GM19238 (cell line): ENCODE data around the gene OR4M2.
"Not testable (repeated sequence)": the region's sequence is repeated elsewhere in the genome, so short reads cannot be mapped to it uniquely, and the experiment has no call there.

Experiments used
- DNase-seq: peaks from one replicate; pipeline ENCODE4 v3.0.0; 2011; ENCODE audit warnings: low spot score; ENCODE audit not compliant: insufficient read length

The OR4M2 gene, protein sequence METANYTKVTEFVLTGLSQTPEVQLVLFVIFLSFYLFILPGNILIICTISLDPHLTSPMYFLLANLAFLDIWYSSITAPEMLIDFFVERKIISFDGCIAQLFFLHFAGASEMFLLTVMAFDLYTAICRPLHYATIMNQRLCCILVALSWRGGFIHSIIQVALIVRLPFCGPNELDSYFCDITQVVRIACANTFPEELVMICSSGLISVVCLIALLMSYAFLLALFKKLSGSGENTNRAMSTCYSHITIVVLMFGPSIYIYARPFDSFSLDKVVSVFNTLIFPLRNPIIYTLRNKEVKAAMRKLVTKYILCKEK

DNA sequence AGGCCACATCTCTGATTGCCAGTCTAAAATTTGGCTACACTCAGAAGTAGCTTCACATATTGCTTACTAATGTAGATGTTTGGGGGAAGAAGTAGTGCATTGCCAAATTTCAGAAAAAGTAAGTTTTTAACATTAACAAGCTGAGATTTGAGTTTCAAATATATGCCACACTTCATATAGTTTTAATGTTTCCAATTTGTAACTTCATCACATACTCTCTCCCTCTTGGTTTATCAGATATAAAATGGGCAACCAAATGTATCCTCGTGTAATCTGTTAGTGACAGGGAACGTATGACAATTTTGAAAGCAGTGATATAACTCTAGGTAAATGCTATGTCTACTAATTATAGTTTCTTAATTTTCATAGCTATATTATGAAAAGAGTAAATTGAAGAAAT lies at the start of gene OR4M2:
Gene OR4M2 (plus strand): TSS at position 301 of the 400 bp plus-strand sequence. CDS start 98 bp downstream, at position 399.
- not testable (repeated sequence) for DNase-seq

DNA sequence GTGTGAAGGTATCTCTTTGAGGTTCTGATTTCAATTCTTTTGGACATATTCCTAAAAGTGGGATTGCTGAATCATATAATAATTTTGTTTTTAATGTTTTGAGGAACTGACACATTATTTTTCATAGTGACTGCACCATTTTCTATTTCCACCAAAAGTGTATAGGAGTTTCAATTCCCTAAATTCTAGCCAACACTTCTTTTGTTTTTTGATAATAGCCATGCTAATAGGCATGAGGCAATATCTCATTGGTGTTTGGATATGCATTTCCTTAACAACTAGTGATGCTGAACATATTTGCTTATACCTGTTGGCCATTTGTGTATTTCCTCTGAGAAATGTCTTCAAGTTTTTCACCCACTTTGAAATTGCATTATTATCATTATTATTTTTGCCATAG lies 11.1 kb upstream of the OR4M2 start:
- not testable (repeated sequence) for DNase-seq

DNA sequence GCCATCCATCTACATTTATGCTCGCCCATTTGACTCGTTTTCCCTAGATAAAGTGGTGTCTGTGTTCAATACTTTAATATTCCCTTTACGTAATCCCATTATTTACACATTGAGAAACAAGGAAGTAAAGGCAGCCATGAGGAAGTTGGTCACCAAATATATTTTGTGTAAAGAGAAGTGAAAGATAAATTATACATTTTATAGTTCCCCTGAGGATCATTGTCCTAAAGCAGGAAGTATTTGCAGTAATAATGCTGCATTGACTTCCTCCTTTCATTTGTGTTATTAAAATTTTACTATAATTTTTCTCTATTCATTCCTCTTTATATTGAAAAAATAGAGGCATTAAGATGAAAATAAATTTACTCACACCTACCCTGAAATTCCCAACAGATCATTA lies 1.1 kb downstream of the OR4M2 start:
- DNase-seq, result not testable (repeated sequence)

DNA sequence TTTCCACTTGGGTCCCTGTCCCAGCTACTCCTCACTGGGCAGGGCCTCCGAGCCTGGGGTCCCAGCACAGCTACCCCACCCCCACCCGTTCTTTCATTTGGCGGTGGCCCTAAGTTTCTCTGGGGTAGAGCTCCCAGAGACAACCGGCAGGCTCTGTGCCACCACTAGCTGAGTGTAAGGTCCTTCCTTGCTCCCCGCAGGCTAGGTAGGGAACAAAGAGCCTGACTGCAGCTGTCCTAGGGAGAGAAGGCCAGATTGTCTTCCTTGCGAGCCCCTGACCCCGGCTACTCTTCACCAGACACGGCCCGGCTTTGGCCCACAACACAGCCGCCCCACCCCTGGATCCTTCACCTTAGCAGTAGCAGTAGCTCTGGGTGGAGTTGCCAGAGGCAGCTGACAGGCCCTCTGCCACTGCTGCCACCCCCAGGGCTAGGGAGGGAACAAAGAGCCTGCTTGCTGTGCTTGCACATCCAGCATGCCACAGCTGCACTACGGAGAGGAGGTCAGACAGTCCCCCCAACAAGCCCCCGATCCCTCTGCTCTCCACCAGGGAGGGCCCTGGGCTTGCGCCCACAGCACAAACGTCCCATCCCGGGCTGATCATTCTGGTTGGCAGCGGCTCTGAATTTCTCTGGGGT lies 18.4 kb downstream of the OR4M2 start:
- DNase-seq, result not testable (repeated sequence)

DNA sequence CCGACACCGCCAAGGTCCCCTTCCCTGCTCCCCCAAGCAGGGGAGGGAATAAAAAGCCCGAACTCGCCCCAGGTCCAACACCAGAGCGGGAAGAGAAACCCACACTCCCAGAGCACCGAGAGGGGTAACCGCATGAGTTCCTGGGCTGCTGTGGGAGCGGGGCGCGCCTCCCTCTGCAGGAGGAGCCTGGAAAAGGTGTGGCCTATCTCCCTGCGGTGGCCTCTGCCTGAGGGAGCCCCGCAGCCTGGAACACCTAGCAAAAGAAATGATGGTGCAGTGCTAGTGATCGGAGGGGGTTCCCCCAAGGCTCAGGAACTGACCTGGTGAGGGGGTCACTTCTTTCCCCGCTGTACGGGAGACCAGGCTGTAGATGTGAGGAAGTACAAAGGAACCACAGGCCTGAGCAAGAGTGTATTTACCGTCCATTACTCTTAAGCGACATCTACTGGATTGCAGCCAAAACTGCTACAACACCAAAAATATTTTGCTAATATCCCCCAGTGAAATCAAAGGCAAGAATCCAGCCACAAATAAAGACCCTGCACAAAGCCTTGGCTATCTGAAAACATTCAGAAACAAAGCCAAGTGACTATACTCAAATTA lies 19.1 kb downstream of the OR4M2 start:
- not testable (repeated sequence) for DNase-seq

DNA sequence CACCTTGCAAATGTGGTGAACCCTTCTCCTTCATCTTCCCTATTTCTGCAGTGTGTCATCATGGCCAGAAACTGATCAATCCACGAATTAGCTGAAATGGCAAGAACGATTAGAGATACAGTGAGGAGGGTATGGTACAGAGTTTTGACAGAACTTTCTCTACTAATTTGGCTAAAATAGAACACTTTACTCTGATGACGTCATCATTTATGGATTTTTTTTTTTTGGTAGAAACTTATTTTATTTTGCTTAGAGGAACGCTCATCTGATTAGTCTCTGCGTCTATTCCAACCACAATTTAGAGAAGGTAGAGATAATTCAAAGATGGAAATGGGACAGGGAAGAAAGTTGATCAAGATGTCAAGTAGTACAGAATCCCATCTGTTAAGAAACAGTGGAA lies 41.7 kb downstream of the OR4M2 start:
- DNase-seq, result not testable (repeated sequence)
